ENCODE results near the gene NRXN2. TPM values are rescaled to one million over a fixed set of nuclear protein-coding genes. Genes with fewer than 3 reads are reported as not detected.

The NRXN2 gene
- polyA plus RNA-seq, 4 donors = 0.45 to 8.9 (median 2.7) TPM

DNA sequence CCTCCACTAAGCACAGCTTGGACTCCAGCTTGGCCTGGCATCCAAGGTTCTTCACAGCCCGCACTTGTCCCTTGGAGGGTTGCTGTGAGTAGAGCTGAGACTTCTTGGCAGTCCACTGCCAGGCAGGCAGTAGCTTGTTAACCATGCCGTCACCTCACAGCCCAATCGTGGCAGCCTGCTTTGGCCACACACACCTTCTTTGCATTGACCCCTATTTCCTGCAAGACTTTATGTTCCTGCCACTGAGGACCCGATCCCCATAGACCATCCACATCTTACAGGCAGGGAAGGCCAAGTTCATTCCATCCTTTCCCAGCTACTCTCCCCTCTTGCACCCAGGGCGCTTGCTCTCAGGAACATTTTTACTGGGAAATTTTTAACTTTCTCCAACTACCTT, 39.3 kb upstream of the NRXN2 start:
- Histone ChIP-seq H3K4me1 (ENCODE audit: control insufficient read depth in 3 of 3, insufficient read depth in 2 of 3, low read depth in 1 of 3, low read length in 2 of 3) (peaks cover 0 to 4% (median 2%) of the 10 kb centered on the region in 3 donors), H3K4me3 (ENCODE audit: low read depth in 1 of 3, low read length in 3 of 3) (no peak overlapping the region), H3K27me3 (ENCODE audit: control insufficient read depth in 3 of 3, insufficient read depth in 3 of 3, low read length in 3 of 3) (no peaks in the 10 kb centered on the region), H3K27ac (ENCODE audit: low read depth in 1 of 3, low read length in 2 of 3) (no peak overlapping the region), H3K9me3 (ENCODE audit: control insufficient read depth in 2 of 2, insufficient read depth in 1 of 2, low read depth in 1 of 2, low read length in 1 of 2) (no peaks in the 10 kb centered on the region), H3K36me3 (ENCODE audit: control insufficient read depth in 3 of 3, insufficient read depth in 2 of 3, low read depth in 1 of 3, low read length in 3 of 3) (peaks cover 16 to 62% (median 20%) of the 10 kb centered on the region in 3 donors)
- 68 to 71% (median 70%) methylated on average over 5 of the region's 5 CpGs for WGBS, 3 donors
- no peak for DNase-seq
- no peak for FAIRE-seq

DNA sequence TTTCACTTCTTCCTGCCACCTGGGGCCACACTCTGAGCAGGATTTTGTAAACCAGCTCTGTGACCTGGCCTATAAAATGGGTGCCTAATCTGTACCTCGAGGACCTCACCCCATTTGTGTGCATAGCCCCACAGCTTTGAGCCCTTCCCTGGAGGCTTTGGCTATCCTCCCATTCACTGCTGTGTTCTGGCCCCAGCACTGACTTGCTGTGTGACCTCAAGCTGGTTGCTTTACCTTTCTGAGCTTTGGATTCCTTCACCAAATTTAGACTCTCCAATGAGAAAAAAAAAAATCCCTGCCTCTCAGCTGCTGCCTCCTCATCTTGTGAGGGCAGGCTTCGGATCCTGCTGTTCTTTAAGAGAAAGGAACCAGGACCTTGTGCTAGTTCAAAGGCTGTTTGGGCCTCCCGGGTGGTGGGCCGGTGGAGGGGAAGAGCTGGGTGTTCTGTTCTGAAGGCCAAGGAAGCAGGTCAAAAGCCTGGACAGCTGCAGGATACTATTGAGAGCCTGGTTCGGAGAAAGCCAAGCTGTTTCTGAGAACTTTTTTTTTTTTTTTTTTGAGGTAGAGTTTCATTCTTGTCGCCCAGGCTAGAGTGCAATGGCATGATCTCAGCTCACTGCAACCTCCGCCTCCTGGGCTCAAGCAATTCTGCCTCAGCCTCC, 37.9 kb upstream of the NRXN2 start:
- no peaks in the 10 kb centered on the region for H3K27me3 ChIP-seq (ENCODE audit: control insufficient read depth in 3 of 3, insufficient read depth in 3 of 3, low read length in 3 of 3)
- DNase-seq = no peak
- no peak for FAIRE-seq
- H3K4me3 ChIP-seq (ENCODE audit: low read depth in 1 of 3, low read length in 3 of 3) = no peak overlapping the region
- WGBS, 3 donors = 55 to 62% (median 57%) methylated on average over 7 of the region's 7 CpGs
- H3K4me1 ChIP-seq (ENCODE audit: control insufficient read depth in 3 of 3, insufficient read depth in 2 of 3, low read depth in 1 of 3, low read length in 2 of 3) = peaks cover 0 to 4% (median 2%) of the 10 kb centered on the region in 3 donors
- peak overlapping the region in 1 of 3 donors; percentile 24 for H3K27ac ChIP-seq (ENCODE audit: low read depth in 1 of 3, low read length in 2 of 3)
- H3K9me3 ChIP-seq (ENCODE audit: control insufficient read depth in 2 of 2, insufficient read depth in 1 of 2, low read depth in 1 of 2, low read length in 1 of 2) = no peaks in the 10 kb centered on the region
- peaks cover 4 to 49% (median 11%) of the 10 kb centered on the region in 3 donors for H3K36me3 ChIP-seq (ENCODE audit: control insufficient read depth in 3 of 3, insufficient read depth in 2 of 3, low read depth in 1 of 3, low read length in 3 of 3)

DNA sequence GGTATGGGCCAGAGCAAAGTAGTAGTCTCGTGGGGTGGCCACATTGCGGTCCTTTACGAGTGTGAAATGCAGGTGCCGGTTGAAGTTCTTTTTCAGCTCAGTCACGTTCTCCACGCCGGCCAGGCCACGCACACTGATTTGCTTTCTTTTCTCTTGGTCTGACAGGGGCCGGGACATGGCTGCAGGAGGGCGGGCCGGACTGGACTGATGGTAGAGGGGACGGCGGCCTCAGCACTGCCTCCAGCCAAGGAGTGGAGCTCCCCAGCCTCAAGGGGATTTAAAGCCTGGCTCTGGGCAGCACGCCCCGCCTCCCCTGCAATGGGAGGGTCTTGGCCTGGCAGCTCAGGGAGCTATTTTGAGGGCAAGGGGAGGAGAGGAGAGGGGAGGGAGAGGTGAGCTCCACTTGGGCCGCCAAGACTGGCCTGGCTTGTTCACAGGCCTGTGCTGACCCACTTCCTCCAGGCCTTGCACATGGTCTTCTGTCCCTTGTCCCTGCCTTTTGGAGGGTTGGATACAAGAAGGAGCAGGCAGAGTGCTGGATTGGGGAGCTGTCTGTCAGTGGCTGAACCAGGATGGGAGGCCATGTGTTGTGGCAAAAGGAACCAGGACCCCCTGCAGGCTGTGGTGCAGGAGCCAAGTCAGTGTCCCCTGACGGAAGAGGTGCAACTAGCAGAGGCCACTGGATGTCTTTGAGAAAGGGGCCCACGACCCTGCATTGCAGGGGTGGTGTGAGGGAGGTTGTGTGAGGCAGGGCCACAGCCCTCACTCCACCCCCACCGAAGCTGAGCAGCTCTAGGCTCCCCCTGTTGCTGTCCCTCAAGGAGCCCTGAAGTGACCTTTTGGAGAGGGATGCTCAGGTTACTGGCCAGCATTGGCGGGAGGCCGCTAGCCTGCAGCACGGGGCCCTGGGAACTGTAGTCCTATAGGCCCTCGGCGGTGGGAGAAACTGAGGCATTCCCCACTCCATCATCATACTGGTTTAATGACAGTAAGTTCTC, 37.0 kb upstream of the NRXN2 start, which contains the start of gene PYGM:
Gene PYGM (minus strand): TSS at position 253 of the 998 bp plus-strand sequence. CDS start 76 bp downstream, at position 177.
- Histone ChIP-seq H3K9me3 (ENCODE audit: control insufficient read depth in 2 of 2, insufficient read depth in 1 of 2, low read depth in 1 of 2, low read length in 1 of 2) (no peaks in the 10 kb centered on the region), H3K4me3 (ENCODE audit: low read depth in 1 of 3, low read length in 3 of 3) (no peak within 1 kb of the TSS), H3K27me3 (ENCODE audit: control insufficient read depth in 3 of 3, insufficient read depth in 3 of 3, low read length in 3 of 3) (no peaks in the 10 kb centered on the region), H3K36me3 (ENCODE audit: control insufficient read depth in 3 of 3, insufficient read depth in 2 of 3, low read depth in 1 of 3, low read length in 3 of 3) (peaks cover 0 to 40% (median 3%) of the 10 kb centered on the region in 3 donors), H3K4me1 (ENCODE audit: control insufficient read depth in 3 of 3, insufficient read depth in 2 of 3, low read depth in 1 of 3, low read length in 2 of 3) (peaks cover 0 to 4% (median 0%) of the 10 kb centered on the region in 3 donors), H3K27ac (ENCODE audit: low read depth in 1 of 3, low read length in 2 of 3) (peak within 1 kb of the TSS in 1 of 3 donors; percentile 24)
- FAIRE-seq (no peak), DNase-seq (no peak)
- 59 to 65% (median 65%) methylated on average over 24 of the region's 24 CpGs for WGBS, 3 donors

DNA sequence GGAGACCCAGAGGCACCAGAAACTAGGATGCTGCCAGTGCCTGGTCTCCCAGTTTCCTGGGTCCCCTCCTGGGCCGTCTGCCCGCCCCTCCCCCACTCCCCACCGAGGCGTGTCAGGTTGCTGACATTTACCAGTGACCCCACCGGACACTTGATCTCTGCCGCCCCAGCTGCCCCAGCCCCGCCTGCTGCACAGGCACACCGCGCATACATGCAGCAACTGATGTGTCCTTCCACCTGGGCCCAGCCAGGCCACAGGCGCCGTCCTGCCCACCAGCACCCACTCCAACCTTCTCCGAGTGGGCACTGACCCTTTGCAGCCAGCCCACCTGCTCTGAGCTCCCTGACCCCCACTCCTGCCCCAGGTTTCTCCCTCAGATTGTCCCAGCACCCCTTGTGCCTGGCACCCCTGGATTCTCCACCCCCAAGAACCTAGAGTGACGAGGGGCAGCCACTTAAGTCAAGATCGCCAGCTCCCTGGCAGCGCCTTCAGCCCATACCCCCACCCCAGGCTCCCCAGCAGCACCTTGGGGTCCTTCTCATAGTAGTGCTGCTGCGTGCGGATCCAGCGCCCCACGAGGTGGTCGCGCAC, 36.2 kb upstream of the NRXN2 start:
- DNase-seq = no peak
- no peak overlapping the region for H3K27ac ChIP-seq (ENCODE audit: low read depth in 1 of 3, low read length in 2 of 3)

DNA sequence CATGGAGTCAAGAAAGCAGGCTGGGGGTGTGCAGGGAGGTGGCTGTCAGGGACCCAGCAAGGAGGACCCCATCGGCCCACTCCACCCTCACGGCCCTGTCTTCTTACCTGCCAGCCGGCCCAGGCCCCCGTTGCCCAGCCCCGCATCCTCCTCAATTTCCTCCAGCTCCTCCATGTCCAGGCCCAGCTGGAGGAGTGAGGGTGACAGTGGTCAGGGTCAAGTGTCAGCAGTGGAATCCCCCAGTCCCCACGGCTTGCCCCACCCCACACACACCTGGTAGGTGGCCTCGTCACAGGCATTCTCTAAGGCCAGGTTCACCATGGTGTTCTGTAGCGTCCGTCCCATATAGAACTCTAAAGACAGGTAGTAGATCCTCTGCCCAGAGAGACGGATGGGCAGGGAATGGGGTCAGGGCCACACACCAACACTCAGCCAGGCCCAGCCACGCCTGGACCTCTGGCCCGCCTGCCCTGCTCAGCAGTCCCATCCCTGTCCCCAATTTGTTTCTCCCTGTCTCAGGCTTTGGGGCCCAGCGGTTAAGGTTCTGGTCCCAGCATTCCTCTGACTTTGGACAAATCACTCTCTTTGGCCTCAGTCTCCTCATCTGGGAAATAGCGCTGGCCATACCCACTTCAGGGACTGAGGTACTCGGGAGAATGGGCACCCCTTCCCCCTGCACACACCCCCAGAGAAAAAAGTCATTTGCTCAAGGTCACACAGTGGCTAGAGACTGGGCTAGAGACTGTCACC, 35.5 kb upstream of the NRXN2 start:
- H3K27ac ChIP-seq (ENCODE audit: low read depth in 1 of 3, low read length in 2 of 3) = no peak overlapping the region
- no peak for FAIRE-seq
- no peak overlapping the region for H3K4me3 ChIP-seq (ENCODE audit: low read depth in 1 of 3, low read length in 3 of 3)
- H3K9me3 ChIP-seq (ENCODE audit: control insufficient read depth in 2 of 2, insufficient read depth in 1 of 2, low read depth in 1 of 2, low read length in 1 of 2) = no peaks in the 10 kb centered on the region
- WGBS, 3 donors = 85 to 88% (median 88%) methylated on average over 14 to 15 of the region's 15 CpGs
- no peak for DNase-seq
- H3K27me3 ChIP-seq (ENCODE audit: control insufficient read depth in 3 of 3, insufficient read depth in 3 of 3, low read length in 3 of 3) = no peaks in the 10 kb centered on the region
- H3K4me1 ChIP-seq (ENCODE audit: control insufficient read depth in 3 of 3, insufficient read depth in 2 of 3, low read depth in 1 of 3, low read length in 2 of 3) = peaks cover 0 to 4% (median 0%) of the 10 kb centered on the region in 3 donors
- H3K36me3 ChIP-seq (ENCODE audit: control insufficient read depth in 3 of 3, insufficient read depth in 2 of 3, low read depth in 1 of 3, low read length in 3 of 3) = peaks cover 0 to 25% (median 0%) of the 10 kb centered on the region in 3 donors

More for the DNA sequence above, 36.2 kb upstream of the NRXN2 start:
- no peak for FAIRE-seq
- WGBS, 3 donors = 67 to 80% (median 78%) methylated on average over 17 to 21 of the region's 21 CpGs
- Histone ChIP-seq H3K9me3 (ENCODE audit: control insufficient read depth in 2 of 2, insufficient read depth in 1 of 2, low read depth in 1 of 2, low read length in 1 of 2) (no peaks in the 10 kb centered on the region), H3K27me3 (ENCODE audit: control insufficient read depth in 3 of 3, insufficient read depth in 3 of 3, low read length in 3 of 3) (no peaks in the 10 kb centered on the region), H3K4me1 (ENCODE audit: control insufficient read depth in 3 of 3, insufficient read depth in 2 of 3, low read depth in 1 of 3, low read length in 2 of 3) (peaks cover 0 to 4% (median 0%) of the 10 kb centered on the region in 3 donors), H3K36me3 (ENCODE audit: control insufficient read depth in 3 of 3, insufficient read depth in 2 of 3, low read depth in 1 of 3, low read length in 3 of 3) (peaks cover 0 to 33% (median 1%) of the 10 kb centered on the region in 3 donors), H3K4me3 (ENCODE audit: low read depth in 1 of 3, low read length in 3 of 3) (no peak overlapping the region)

DNA sequence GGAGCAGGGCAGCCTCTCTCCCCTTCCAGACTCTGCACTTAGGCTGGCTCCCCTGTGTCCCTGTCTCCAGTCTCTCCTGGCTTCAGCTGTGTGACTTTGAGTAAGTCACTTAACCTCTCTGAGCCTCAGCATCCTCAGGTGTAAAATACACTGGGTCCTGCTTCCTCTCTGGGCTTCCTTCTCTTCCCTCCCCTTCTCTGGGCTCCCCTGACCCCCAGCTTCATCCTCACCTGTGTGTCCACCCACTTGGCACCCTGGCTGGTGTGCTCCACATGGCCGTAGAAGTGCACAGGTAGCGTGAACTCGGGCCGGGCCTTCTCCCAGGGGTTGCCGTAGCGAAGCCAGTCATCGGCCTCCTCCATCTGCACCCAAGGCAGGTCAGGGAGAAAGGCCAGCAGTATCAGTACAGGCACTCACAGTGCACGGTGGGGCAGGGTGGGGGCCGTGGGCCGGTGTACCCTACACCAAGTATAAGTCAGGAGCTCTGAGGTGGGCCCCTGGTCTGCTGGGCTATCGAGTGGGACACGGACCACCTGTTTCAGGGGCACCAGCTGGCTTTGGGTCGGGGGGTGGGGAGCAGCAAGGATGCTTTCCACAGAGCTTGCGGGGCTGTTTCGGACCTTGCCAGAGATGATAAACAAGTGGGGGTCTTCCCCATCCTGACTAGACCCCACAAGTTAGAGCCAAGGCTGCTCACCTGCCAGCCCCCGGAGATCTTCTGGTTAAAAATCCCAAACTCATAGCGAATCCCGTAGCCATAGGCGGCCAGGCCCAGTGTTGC, 34.7 kb upstream of the NRXN2 start:
- no peak for FAIRE-seq
- 83 to 88% (median 87%) methylated on average over 19 of the region's 19 CpGs for WGBS, 3 donors
- H3K4me1 ChIP-seq (ENCODE audit: control insufficient read depth in 3 of 3, insufficient read depth in 2 of 3, low read depth in 1 of 3, low read length in 2 of 3) = peaks cover 0 to 4% (median 0%) of the 10 kb centered on the region in 3 donors

DNA sequence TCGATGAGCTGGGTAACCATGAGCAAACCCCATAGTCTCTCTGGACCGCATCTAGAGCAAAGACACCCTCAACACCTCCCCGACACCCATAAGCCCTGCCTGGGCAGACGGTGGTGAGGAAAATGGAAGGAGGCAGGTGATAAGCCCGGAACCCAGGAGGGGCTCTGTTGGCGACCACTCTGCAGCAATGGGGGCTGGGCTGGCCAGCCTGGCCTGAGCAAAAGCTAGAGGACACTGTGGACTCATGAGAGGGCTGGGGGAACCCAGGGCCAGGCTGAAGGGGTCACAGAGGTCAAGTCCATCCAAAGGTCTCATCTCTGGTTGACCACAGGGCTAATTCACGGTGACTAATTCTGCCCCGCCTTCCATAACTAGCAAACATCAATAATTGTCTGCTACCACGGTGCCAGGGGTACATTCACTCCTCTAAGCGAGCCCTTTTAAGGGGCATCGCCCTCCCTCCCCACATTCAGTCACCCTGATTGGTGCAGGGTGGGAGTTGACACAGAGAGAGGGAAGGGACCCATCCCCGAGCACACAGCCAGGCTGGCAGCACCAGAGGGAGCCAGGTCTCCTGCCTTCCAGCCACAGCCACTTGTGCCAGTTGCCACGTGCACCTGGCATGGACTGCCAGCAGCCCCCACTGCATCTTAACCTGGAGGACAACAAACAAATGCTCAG, 32.8 kb upstream of the NRXN2 start:
- Histone ChIP-seq H3K9me3 (ENCODE audit: control insufficient read depth in 2 of 2, insufficient read depth in 1 of 2, low read depth in 1 of 2, low read length in 1 of 2) (no peaks in the 10 kb centered on the region), H3K4me1 (ENCODE audit: control insufficient read depth in 3 of 3, insufficient read depth in 2 of 3, low read depth in 1 of 3, low read length in 2 of 3) (peaks cover 0 to 4% (median 0%) of the 10 kb centered on the region in 3 donors), H3K27me3 (ENCODE audit: control insufficient read depth in 3 of 3, insufficient read depth in 3 of 3, low read length in 3 of 3) (no peaks in the 10 kb centered on the region), H3K27ac (ENCODE audit: low read depth in 1 of 3, low read length in 2 of 3) (no peak overlapping the region), H3K4me3 (ENCODE audit: low read depth in 1 of 3, low read length in 3 of 3) (no peak overlapping the region), H3K36me3 (ENCODE audit: control insufficient read depth in 3 of 3, insufficient read depth in 2 of 3, low read depth in 1 of 3, low read length in 3 of 3) (peaks cover 0 to 9% (median 0%) of the 10 kb centered on the region in 3 donors)
- DNase-seq = no peak
- 64 to 82% (median 73%) methylated on average over 13 of the region's 13 CpGs for WGBS, 3 donors
- no peak for FAIRE-seq

More for the DNA sequence above, 34.7 kb upstream of the NRXN2 start:
- peaks cover 0 to 18% (median 0%) of the 10 kb centered on the region in 3 donors for H3K36me3 ChIP-seq (ENCODE audit: control insufficient read depth in 3 of 3, insufficient read depth in 2 of 3, low read depth in 1 of 3, low read length in 3 of 3)
- H3K4me3 ChIP-seq (ENCODE audit: low read depth in 1 of 3, low read length in 3 of 3) = no peak overlapping the region
- no peaks in the 10 kb centered on the region for H3K9me3 ChIP-seq (ENCODE audit: control insufficient read depth in 2 of 2, insufficient read depth in 1 of 2, low read depth in 1 of 2, low read length in 1 of 2)
- no peak for DNase-seq
- no peak overlapping the region for H3K27ac ChIP-seq (ENCODE audit: low read depth in 1 of 3, low read length in 2 of 3)
- H3K27me3 ChIP-seq (ENCODE audit: control insufficient read depth in 3 of 3, insufficient read depth in 3 of 3, low read length in 3 of 3) = no peaks in the 10 kb centered on the region
